ENCODE data around the gene USP5. TPM values are rescaled to one million over a fixed set of nuclear protein-coding genes. Genes with fewer than 3 reads are reported as not detected.

The USP5 gene
- total and polyA plus RNA-seq, 3 donors from 2014 or later = 96.1 to 154 (median 97.5) TPM

DNA sequence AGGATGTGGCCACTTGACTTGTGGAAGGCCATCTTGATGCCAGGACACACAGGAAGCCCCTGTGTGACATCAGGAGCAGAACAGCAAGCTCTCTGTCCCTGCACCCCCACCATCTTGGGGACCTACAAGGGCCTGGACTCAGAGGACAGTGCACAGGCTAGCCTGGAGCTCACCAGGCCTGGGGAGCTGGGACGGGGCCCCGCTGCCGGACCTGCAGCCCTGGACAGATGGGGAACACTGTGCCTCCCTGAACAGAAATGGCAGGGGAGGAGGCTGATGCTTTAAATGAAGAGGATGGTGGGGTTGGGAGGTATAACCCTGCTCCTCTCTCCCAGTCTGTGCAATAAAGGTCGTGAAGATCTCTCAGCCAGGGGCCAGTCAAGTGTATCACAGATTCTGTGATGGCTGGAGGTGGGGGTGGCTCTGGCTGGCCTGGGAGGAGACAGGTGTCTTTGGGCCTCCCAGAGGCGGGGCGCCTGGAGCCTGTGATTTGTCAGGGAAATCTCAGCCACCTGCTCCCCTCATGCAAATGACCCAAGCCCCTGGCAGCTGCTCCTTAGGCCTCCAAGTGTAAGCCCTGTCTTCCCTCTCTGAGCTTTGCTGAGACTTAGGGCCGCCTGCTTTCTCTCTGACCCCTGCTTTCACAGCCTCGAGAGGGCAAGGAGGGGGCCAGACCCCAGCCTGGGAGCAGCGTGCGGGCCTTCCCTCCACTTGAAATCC is 12.3 kb upstream of the USP5 start:
- Histone ChIP-seq H3K4me3 (no peak overlapping the region), H3K36me3 (ENCODE audit: low read depth, missing control alignments) (no peaks in the 10 kb centered on the region), H3K27ac (no peak overlapping the region), H3K9me3 (no peaks in the 10 kb centered on the region), H3K4me1 (no peaks in the 10 kb centered on the region), H3K27me3 (no peaks in the 10 kb centered on the region)
- TF ChIP-seq POLR2A (IDR thresholded peaks at IDR 0.05) = no peak
- TF ChIP-seq, protein P1, sequence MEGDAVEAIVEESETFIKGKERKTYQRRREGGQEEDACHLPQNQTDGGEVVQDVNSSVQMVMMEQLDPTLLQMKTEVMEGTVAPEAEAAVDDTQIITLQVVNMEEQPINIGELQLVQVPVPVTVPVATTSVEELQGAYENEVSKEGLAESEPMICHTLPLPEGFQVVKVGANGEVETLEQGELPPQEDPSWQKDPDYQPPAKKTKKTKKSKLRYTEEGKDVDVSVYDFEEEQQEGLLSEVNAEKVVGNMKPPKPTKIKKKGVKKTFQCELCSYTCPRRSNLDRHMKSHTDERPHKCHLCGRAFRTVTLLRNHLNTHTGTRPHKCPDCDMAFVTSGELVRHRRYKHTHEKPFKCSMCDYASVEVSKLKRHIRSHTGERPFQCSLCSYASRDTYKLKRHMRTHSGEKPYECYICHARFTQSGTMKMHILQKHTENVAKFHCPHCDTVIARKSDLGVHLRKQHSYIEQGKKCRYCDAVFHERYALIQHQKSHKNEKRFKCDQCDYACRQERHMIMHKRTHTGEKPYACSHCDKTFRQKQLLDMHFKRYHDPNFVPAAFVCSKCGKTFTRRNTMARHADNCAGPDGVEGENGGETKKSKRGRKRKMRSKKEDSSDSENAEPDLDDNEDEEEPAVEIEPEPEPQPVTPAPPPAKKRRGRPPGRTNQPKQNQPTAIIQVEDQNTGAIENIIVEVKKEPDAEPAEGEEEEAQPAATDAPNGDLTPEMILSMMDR (IDR thresholded peaks at IDR 0.05) = no peak
- 78 to 88% methylated on average over 10 of the region's 10 CpGs for WGBS, 2 donors
- no peak for DNase-seq
- intact Hi-C loops (cut with DNase I; ENCODE audit: low total_unique reads) = no loop called here

DNA sequence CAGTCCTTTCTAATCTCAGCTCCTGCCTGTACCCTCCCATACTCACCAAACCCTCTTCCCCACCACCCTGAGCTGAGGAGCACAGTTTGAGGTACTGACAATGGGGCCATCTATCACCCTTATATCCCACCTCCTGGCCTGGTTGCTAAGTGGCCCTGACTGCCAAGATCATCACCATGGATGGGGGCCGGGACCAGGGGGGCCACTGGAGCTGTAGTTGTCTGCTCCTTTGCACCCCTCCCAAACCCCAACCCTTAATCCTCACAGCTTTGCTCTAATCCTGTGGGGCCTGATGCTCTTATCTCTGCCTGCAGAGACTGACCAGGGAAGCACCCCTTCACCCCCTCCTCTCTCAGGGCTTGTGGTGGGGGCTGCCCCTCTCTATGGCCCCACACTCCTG is 11.6 kb upstream of the USP5 start:
- DNase-seq = no peak
- no peaks in the 10 kb centered on the region for H3K36me3 ChIP-seq (ENCODE audit: low read depth, missing control alignments)
- intact Hi-C loops (cut with DNase I; ENCODE audit: low total_unique reads) = no loop called here

DNA sequence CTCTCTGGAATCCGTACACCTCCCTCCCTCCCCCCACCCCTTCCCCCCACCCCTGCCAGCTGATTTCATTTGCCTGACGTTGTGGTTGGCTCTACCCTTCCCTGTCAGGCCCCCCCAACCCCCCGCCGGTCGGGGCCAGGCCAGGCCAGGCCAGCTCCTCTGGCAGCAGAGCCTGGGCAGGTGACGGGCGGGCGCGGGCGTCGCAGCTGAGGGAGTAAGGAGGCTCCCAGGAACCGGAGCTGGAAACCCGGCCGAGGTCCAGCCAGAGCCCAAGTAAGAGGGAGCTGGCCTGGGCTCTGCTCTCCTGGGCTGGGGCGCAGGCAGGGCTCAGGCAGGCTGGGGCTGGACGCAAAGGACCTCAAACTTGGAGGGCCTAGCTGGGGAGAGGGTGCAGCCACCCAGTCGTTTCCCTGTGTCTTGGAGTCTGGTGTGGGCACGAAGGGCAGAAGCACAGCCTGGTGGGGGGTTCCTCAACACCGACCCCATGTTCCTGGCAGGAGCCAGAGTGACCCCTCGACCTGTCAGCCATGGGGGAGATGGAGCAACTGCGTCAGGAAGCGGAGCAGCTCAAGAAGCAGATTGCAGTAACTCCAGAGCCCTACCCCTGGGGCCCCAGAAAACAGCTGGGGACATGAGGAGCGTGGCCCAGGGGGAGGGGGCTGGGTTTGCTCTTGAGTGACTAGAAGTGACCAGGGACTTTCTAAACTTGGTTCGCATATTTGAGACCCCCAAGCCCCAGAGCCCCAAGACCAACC is 11.0 kb upstream of the USP5 start, which contains the start of gene GNB3:
TSS of gene GNB3 (plus strand) at position 165 of the 755 bp plus-strand sequence. CDS start at position 528, 363 bp downstream.
- H3K27me3 ChIP-seq = no peaks in the 10 kb centered on the region
- intact Hi-C loops (cut with DNase I; ENCODE audit: low total_unique reads) = no loop called here
- H3K9me3 ChIP-seq = no peaks in the 10 kb centered on the region
- H3K4me1 ChIP-seq = no peaks in the 10 kb centered on the region
- H3K27ac ChIP-seq = no peak within 1 kb of the TSS
- DNase-seq = no peak
- TF ChIP-seq, protein P1 (IDR thresholded peaks at IDR 0.05) = no peak
- no peak for TF ChIP-seq POLR2A (IDR thresholded peaks at IDR 0.05)
- H3K4me3 ChIP-seq = no peak within 1 kb of the TSS
- 68 to 81% methylated on average over 12 to 24 of the region's 24 CpGs for WGBS, 2 donors
- H3K36me3 ChIP-seq (ENCODE audit: low read depth, missing control alignments) = no peaks in the 10 kb centered on the region

More for the DNA sequence above, 11.6 kb upstream of the USP5 start:
- WGBS, 2 donors = 55 to 100% methylated on average over 1 of the region's 1 CpG
- no peaks in the 10 kb centered on the region for H3K9me3 ChIP-seq
- no peak for TF ChIP-seq POLR2A (IDR thresholded peaks at IDR 0.05)
- H3K4me3 ChIP-seq = no peak overlapping the region
- no peaks in the 10 kb centered on the region for H3K4me1 ChIP-seq
- H3K27me3 ChIP-seq = no peaks in the 10 kb centered on the region
- no peak overlapping the region for H3K27ac ChIP-seq

DNA sequence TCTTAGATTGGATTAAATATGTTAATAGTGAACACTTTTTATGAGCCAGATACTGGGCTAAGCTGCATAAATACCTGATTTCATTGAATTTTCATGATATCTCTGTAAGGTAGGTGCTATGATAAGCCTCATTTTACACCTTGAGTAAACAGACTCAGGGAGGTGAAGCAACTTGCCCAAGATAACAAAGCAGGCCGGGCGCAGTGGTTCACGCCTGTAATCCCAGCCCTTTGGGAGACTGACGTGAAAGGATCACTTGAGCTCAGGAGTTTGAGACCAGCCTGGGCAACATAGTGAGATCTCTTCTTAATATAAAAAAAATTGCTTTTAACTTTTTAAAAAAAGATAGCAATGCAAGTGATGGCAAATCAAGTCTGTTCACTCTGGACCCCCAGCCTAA is 9.9 kb upstream of the USP5 start:
- H3K27ac ChIP-seq = no peak overlapping the region
- no peak overlapping the region for H3K4me3 ChIP-seq
- no peaks in the 10 kb centered on the region for H3K27me3 ChIP-seq
- H3K4me1 ChIP-seq = no peaks in the 10 kb centered on the region
- H3K36me3 ChIP-seq (ENCODE audit: low read depth, missing control alignments) = no peaks in the 10 kb centered on the region
- intact Hi-C loops (cut with DNase I; ENCODE audit: low total_unique reads) = no loop called here
- TF ChIP-seq, protein P1 (IDR thresholded peaks at IDR 0.05) = no peak
- TF ChIP-seq POLR2A (IDR thresholded peaks at IDR 0.05) = no peak
- WGBS, 2 donors = 90 to 93% methylated on average over 4 of the region's 4 CpGs
- no peaks in the 10 kb centered on the region for H3K9me3 ChIP-seq
- DNase-seq = no peak

DNA sequence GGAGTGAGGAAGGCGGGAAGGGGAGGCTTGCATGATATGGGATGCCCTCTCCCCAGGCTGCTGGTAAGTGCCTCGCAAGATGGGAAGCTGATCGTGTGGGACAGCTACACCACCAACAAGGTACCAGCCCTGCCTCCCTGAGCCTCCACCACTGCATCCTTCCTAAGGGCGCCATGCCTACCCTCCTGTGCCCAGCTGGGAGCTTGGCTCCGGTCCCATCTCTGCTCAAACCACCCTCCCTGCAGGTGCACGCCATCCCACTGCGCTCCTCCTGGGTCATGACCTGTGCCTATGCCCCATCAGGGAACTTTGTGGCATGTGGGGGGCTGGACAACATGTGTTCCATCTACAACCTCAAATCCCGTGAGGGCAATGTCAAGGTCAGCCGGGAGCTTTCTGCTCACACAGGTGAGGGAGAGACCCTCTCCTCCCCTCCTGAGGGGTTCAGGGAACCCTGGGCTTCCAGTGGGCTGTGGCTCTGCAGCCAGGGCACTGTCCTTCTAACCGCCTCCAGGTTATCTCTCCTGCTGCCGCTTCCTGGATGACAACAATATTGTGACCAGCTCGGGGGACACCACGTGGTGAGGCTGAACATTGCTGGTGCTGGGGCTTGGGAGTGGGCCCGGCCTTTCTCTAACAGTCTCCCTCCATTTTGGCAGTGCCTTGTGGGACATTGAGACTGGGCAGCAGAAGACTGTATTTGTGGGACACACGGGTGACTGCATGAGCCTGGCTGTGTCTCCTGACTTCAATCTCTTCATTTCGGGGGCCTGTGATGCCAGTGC is 8.6 kb upstream of the USP5 start:
- no peak for DNase-seq
- intact Hi-C loops (cut with DNase I; ENCODE audit: low total_unique reads) = no loop called here
- Histone ChIP-seq H3K27me3 (no peaks in the 10 kb centered on the region), H3K4me1 (no peaks in the 10 kb centered on the region), H3K36me3 (ENCODE audit: low read depth, missing control alignments) (no peaks in the 10 kb centered on the region), H3K9me3 (no peaks in the 10 kb centered on the region), H3K4me3 (no peak overlapping the region), H3K27ac (no peak overlapping the region)
- no peak for TF ChIP-seq POLR2A (IDR thresholded peaks at IDR 0.05)
- TF ChIP-seq, protein P1 (IDR thresholded peaks at IDR 0.05) = no peak
- WGBS, 2 donors = 76% methylated on average over 8 to 16 of the region's 16 CpGs

Measured in testis (tissue), 3 donors.